Esophagus muscularis mucosa (tissue), 3 donors: ENCODE measurements around the gene CREM.

Experiments used
- CTCF ChIP-seq, 3 experiments: fragments of 200-600 bp in 2 of 3; fragments of 450-650 bp in 1 of 3; sonication (generic) in 2 of 3; IDR thresholded peaks; one replicate each; pipeline ENCODE4 v1.5.1; 2017 to 2019; ENCODE audit warnings: antibody characterized with exemption in 3 of 3, mild to moderate bottlenecking in 2 of 3, moderate library complexity in 1 of 3
- POLR2AphosphoS5 ChIP-seq, 2 donors: sonication (generic); formaldehyde crosslinking; IDR thresholded peaks; one replicate each; pipeline ENCODE4 v1.6.1; 2017; ENCODE audit warnings: antibody characterized with exemption in 2 of 2

- no peak for TF ChIP-seq CTCF (IDR thresholded peaks at IDR 0.05)
- TF ChIP-seq POLR2AphosphoS5 (IDR thresholded peaks at IDR 0.05), result no peak
Measured at GRCh38 chr10:35185260-35186034, 58.8 kb downstream of the CREM start.
